Measurements from ENCODE around the gene MIXL1. TPM values are rescaled to one million over a fixed set of nuclear protein-coding genes. Genes with fewer than 3 reads are reported as not detected.

MIXL1 gene
- total RNA-seq, 1 experiment from 2014 or later: 4.7 TPM

DNA sequence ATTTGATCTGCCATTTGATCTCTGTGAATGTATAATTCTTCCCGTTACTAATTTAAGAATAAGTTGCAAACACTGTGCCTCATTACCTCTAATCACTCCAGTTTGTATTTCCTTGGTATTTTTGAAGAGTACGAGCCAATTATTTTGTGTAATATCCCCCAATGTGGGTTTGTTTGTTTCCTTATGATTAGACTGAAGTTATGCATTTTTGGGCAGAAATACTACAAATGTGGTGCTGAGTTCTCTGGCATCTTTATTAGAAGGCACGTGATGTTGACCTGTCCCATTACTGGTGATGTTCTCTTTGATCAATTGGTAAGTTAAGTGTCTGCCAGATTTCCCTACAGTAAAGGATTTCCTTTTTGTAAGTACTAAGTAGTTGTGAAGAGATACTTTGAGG, 10.3 kb downstream of the MIXL1 start:
- Histone ChIP-seq H3K27me3 (ENCODE audit: insufficient read depth, low read length) (no peaks in the 10 kb centered on the region), H3K56ac (ENCODE audit: insufficient read length, low read depth, low read length) (no peak overlapping the region), H3K14ac (ENCODE audit: insufficient read depth, low read length) (no peak overlapping the region), H4K5ac (ENCODE audit: insufficient read length, low read depth, low read length) (no peak overlapping the region), H4K8ac (replicated peaks; ENCODE audit: insufficient read length, low read depth, low read length) (no peak overlapping the region), H2BK15ac (ENCODE audit: low read depth, low read length) (no peak overlapping the region), H4K91ac (ENCODE audit: insufficient read length, low read depth, low read length) (no peak overlapping the region), H3K27ac (ENCODE audit: insufficient read length, low read depth, low read length) (no peak overlapping the region), H3K23ac (ENCODE audit: insufficient read length, low read depth, low read length) (no peak overlapping the region), H3K79me1 (ENCODE audit: insufficient read depth, low read depth, low read length, poor library complexity, severe bottlenecking) (no peaks in the 10 kb centered on the region), H3K9me3 (ENCODE audit: control insufficient read depth, low read depth, low read length) (no peaks in the 10 kb centered on the region), H3K18ac (ENCODE audit: insufficient read length, low read depth, low read length) (no peak overlapping the region), H3K4ac (ENCODE audit: low read depth, low read length) (no peak overlapping the region), H3K4me1 (ENCODE audit: insufficient read depth, low read length) (no peaks in the 10 kb centered on the region), H2AFZ (ENCODE audit: low read length) (no peak overlapping the region), H3K79me2 (ENCODE audit: insufficient read depth, low read length) (no peaks in the 10 kb centered on the region), H3T11ph (ENCODE audit: low read length) (no peak overlapping the region), H3K9ac (ENCODE audit: extremely low read depth, insufficient read length, low read length) (no peak overlapping the region), H2BK12ac (ENCODE audit: insufficient read length, low read depth, low read length) (no peak overlapping the region), H2BK120ac (ENCODE audit: low read depth, low read length, poor library complexity, severe bottlenecking) (no peak overlapping the region), H4K20me1 (ENCODE audit: control insufficient read depth, insufficient read depth, insufficient read length) (no peaks in the 10 kb centered on the region), H3K4me2 (ENCODE audit: insufficient read depth, insufficient read length, low read length) (no peak overlapping the region), H2AK5ac (ENCODE audit: insufficient read length, low read length) (no peak overlapping the region), H2BK5ac (ENCODE audit: insufficient read length, low read length) (no peak overlapping the region), H2BK20ac (ENCODE audit: low read depth, low read length, poor library complexity, severe bottlenecking) (no peak overlapping the region), H3K23me2 (ENCODE audit: insufficient read length, low read depth, low read length, poor library complexity, severe bottlenecking) (no peaks in the 10 kb centered on the region)
- Mint-ChIP-seq H3K9me3 (no peaks in the 10 kb centered on the region), H3K36me3 (ENCODE audit: insufficient read depth in 1 of 3, low read depth in 3 of 3) (peaks cover 16 to 53% (median 35%) of the 10 kb centered on the region in 3 experiments; a peak in 6 of 7 replicates), H3K4me1 (no peaks in the 10 kb centered on the region), H3K27ac (peak overlapping the region in 1 of 3 experiments; percentile 53; a peak in 1 of 7 replicates), H3K27me3 (ENCODE audit: low read depth) (no peaks in the 10 kb centered on the region), H3K4me3 (no peak overlapping the region)
- TF ChIP-seq, protein P1, sequence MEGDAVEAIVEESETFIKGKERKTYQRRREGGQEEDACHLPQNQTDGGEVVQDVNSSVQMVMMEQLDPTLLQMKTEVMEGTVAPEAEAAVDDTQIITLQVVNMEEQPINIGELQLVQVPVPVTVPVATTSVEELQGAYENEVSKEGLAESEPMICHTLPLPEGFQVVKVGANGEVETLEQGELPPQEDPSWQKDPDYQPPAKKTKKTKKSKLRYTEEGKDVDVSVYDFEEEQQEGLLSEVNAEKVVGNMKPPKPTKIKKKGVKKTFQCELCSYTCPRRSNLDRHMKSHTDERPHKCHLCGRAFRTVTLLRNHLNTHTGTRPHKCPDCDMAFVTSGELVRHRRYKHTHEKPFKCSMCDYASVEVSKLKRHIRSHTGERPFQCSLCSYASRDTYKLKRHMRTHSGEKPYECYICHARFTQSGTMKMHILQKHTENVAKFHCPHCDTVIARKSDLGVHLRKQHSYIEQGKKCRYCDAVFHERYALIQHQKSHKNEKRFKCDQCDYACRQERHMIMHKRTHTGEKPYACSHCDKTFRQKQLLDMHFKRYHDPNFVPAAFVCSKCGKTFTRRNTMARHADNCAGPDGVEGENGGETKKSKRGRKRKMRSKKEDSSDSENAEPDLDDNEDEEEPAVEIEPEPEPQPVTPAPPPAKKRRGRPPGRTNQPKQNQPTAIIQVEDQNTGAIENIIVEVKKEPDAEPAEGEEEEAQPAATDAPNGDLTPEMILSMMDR (conservative IDR thresholded peaks at IDR 0.05): no peak
- WGBS (ENCODE audit: extremely low coverage, insufficient read length, low lambda C conversion rate): no CpG with 5 or more reads among the region's 3 CpGs
- DNase-seq: no peak
